ENCODE data around the gene ANKUB1. TPM values are rescaled to one million over a fixed set of nuclear protein-coding genes. Genes with fewer than 3 reads are reported as not detected.
A peak's percentile ranks its signal among the peaks of the same experiment; 100 is the strongest.

The ANKUB1 gene
- total RNA-seq, 1 experiment from 2014 or later: not detected

- H3K79me2 ChIP-seq (ENCODE audit: insufficient read depth, low read length): peaks cover 56% of the 10 kb centered on the region
Observed at GRCh38 chr3:149813367-149814281, 21.3 kb upstream of the ANKUB1 start.

GRCh38 chr3:149812606-149813366, 20.4 kb upstream of the ANKUB1 start, which contains the start of gene RNF13:
Gene RNF13, plus strand, starts transcription at chr3:149813215. Its CDS starts 32,812 bp downstream, at chr3:149846027.
- no peaks in the 10 kb centered on the region for H3K9me2 ChIP-seq (ENCODE audit: insufficient read depth)
- H3K79me2 ChIP-seq (ENCODE audit: insufficient read depth, low read length): peaks cover 48% of the 10 kb centered on the region
- peak within 1 kb of the TSS; percentile 89 for H3K4me2 ChIP-seq (ENCODE audit: low read length)
- intact Hi-C loops (cut with micrococcal nuclease): no loop called here
- DNase-seq (ENCODE audit: low read depth, low spot score) (peak; percentile 87), ATAC-seq (peak; percentile 89)
- peaks cover 23 to 42% of the 10 kb centered on the region in 2 experiments for H3K4me1 ChIP-seq (ENCODE audit: control insufficient read depth in 1 of 2, insufficient read depth in 2 of 2, low read length in 2 of 2)
- H3K36me3 ChIP-seq (ENCODE audit: control insufficient read depth in 1 of 2, insufficient read depth in 2 of 2, low read length in 2 of 2): no peaks in the 10 kb centered on the region
- RAD21 ChIA-PET (ENCODE audit: low non-redundant PET in 1 of 2, low total read pairs in 2 of 2, uncharacterized antibody in 2 of 2, unreplicated experiment in 2 of 2): no interaction called here
- BruUV-seq (replicated peaks): no TSS peak
- H3K9ac ChIP-seq (ENCODE audit: low read length): peak within 1 kb of the TSS; percentile 86
- peak within 1 kb of the TSS; percentile 72 for H2AFZ ChIP-seq (ENCODE audit: low read depth, low read length, poor library complexity, severe bottlenecking)
- POLR2A ChIA-PET: no interaction called here
- H3K4me3 ChIP-seq (replicated peaks in 1 of 2; ENCODE audit: low read depth in 1 of 2, low read length in 2 of 2): peak within 1 kb of the TSS; percentile 84 to 94
- H4K20me1 ChIP-seq (ENCODE audit: insufficient read depth): 0 out of 2 replicates have a peak, but pooled peaks cover 6% of the 10 kb centered on the region
- CTCF ChIA-PET: no interaction called here
- H3K27me3 ChIP-seq (ENCODE audit: insufficient read depth, low read length): no peaks in the 10 kb centered on the region
- peak within 1 kb of the TSS; percentile 85 for H3K27ac ChIP-seq (ENCODE audit: low read depth, low read length)
- no peaks in the 10 kb centered on the region for H3K9me3 ChIP-seq (ENCODE audit: control insufficient read depth in 1 of 2, insufficient read depth in 1 of 2, low read depth in 1 of 2, low read length in 2 of 2)
- TF ChIP-seq POLR2A (IDR thresholded peaks at IDR 0.05; ENCODE audit: borderline replicate concordance, extremely low read depth, insufficient read depth, insufficient read length) (peak; percentile 95), ATF3 (IDR thresholded peaks at IDR 0.05) (no peak), REST (IDR thresholded peaks at IDR 0.05; ENCODE audit: low read depth) (no peak), CEBPB (IDR thresholded peaks at IDR 0.05; ENCODE audit: low read depth) (no peak), YY1 (IDR thresholded peaks at IDR 0.05; ENCODE audit: extremely low read depth, insufficient replicate concordance, low read depth, low read length) (peak; percentile 71), JUND (IDR thresholded peaks at IDR 0.05) (no peak), CBX3 (IDR thresholded peaks at IDR 0.05; ENCODE audit: low read depth) (peak; percentile 77; the same call in 1 of the 2 replicates)

More at GRCh38 chr3:149813367-149814281, 21.3 kb upstream of the ANKUB1 start:
- ChIA-PET CTCF (no interaction called here), RAD21 (ENCODE audit: low non-redundant PET in 1 of 2, low total read pairs in 2 of 2, uncharacterized antibody in 2 of 2, unreplicated experiment in 2 of 2) (interaction anchor here in 1 of 2 experiments (0.5 kb wide), 1 partner anchor 329 kb away, joined by 3 read pairs; no protein-coding TSS in a partner anchor), POLR2A (no interaction called here)
- Histone ChIP-seq H3K9me3 (ENCODE audit: control insufficient read depth in 1 of 2, insufficient read depth in 1 of 2, low read depth in 1 of 2, low read length in 2 of 2) (no peaks in the 10 kb centered on the region), H3K27ac (ENCODE audit: low read depth, low read length) (peak overlapping the region; percentile 85), H3K4me1 (ENCODE audit: control insufficient read depth in 1 of 2, insufficient read depth in 2 of 2, low read length in 2 of 2) (peaks cover 23 to 34% of the 10 kb centered on the region in 2 experiments), H3K4me2 (ENCODE audit: low read length) (peak overlapping the region; percentile 89), H3K9me2 (ENCODE audit: insufficient read depth) (no peaks in the 10 kb centered on the region), H2AFZ (ENCODE audit: low read depth, low read length, poor library complexity, severe bottlenecking) (no peak overlapping the region), H3K27me3 (ENCODE audit: insufficient read depth, low read length) (no peaks in the 10 kb centered on the region), H3K36me3 (ENCODE audit: control insufficient read depth in 1 of 2, insufficient read depth in 2 of 2, low read length in 2 of 2) (no peaks in the 10 kb centered on the region), H3K4me3 (replicated peaks in 1 of 2; ENCODE audit: low read depth in 1 of 2, low read length in 2 of 2) (peak overlapping the region; percentile 84 to 94), H3K9ac (ENCODE audit: low read length) (peak overlapping the region; percentile 86), H4K20me1 (ENCODE audit: insufficient read depth) (0 out of 2 replicates have a peak, but pooled peaks cover 6% of the 10 kb centered on the region)
- no peak for DNase-seq (ENCODE audit: low read depth, low spot score)
- BruUV-seq (replicated peaks): TSS peak; percentile 41
- no peak for TF ChIP-seq MAX (IDR thresholded peaks at IDR 0.05)
- TF ChIP-seq RAD21 (IDR thresholded peaks at IDR 0.05; ENCODE audit: low read depth): 0 out of 2 replicates have a peak, but pooled peaks have one; percentile 3
- 0 out of 2 replicates have a peak, but pooled peaks have one; percentile 12 for TF ChIP-seq ELF1 (IDR thresholded peaks at IDR 0.05; ENCODE audit: borderline replicate concordance, low read depth)
- intact Hi-C loops (cut with micrococcal nuclease): no loop called here
- peak; percentile 12 for ATAC-seq

Measured in HCT116 (cell line).